IPS DF 6.9 (cell line): ENCODE measurements around the gene SLIT3.

Experiments used
- DNase-seq: peaks from one replicate; pipeline ENCODE4 v3.0.0-alpha.2; 2013; ENCODE audit warnings: low read depth, low spot score
- H3K27ac ChIP-seq: one replicate; pipeline ENCODE4 v1.5.1; 2013; ENCODE audit warnings: low read length, control low read depth
- H3K27me3 ChIP-seq: 2 replicates; pipeline ENCODE4 v1.6.1; 2013; ENCODE audit warnings: mild to moderate bottlenecking, low read length; ENCODE audit not compliant: control insufficient read depth, insufficient read depth
- H3K36me3 ChIP-seq: 2 replicates; pipeline ENCODE4 v1.6.1; 2013; ENCODE audit warnings: low read length; ENCODE audit not compliant: control insufficient read depth, insufficient read depth
- H3K4me1 ChIP-seq: 2 replicates; pipeline ENCODE4 v1.6.1; 2013; ENCODE audit warnings: low read length; ENCODE audit not compliant: control insufficient read depth, insufficient read depth
- H3K4me3 ChIP-seq: 2 replicates; pipeline ENCODE4 v1.5.1; 2013; ENCODE audit warnings: mild to moderate bottlenecking, low read length
- H3K9me3 ChIP-seq: 2 replicates; pipeline ENCODE4 v1.6.1; 2013; ENCODE audit warnings: low read length, inconsistent platforms; ENCODE audit not compliant: control insufficient read depth, insufficient read depth
- WGBS: extraction: QIAGEN DNeasy Blood & Tissue Kit; methylation state at CpG from one replicate; pipeline ENCODE4 v1.1.7; 2013; ENCODE audit warnings: mixed read lengths, missing lambda C conversion rate; ENCODE audit not compliant: insufficient read length, insufficient coverage; 5-methylcytosine and 5-hydroxymethylcytosine counted together

Gene SLIT3

DNA sequence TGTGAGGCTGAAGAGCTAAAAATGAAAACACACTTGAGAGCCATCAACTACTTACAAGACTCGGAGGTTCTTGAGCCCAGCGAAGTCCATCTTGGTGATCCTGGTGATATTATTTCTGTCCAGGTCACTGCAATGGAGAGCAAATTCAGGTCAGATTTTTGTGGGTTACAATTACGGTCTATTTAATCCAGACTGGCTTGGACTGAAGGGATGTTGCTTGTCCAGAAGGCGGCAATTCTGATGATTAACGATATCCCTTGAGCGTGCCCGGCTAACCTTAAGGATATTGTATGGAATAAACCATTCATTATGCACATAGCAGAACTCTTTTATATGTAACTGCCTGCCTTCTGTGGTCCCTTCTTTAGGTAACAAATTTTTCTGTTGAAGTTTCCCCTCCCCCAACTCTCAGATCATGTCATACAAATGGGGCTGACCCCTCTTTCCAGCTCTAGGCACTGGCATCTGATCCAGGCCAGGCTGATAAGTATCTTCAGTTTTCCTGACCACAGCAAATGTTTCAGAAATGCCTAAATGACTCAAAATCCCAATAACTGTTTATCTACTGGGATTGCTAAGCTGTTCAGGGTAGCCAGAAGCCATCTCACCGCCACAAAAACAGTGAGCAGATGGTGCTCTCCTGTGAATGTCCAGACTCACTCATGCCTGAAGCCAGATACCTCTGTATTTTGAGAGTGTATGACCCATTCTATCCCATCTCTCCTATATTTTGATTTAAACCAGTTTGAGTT, 49.4 kb downstream of the SLIT3 start:
- DNase-seq: no peak
- Histone ChIP-seq H3K36me3 (no peaks in the 10 kb centered on the region), H3K27ac (no peak overlapping the region), H3K27me3 (no peaks in the 10 kb centered on the region), H3K9me3 (no peaks in the 10 kb centered on the region), H3K4me1 (no peaks in the 10 kb centered on the region), H3K4me3 (no peak overlapping the region)
- WGBS: no CpG with 5 or more reads among the region's 8 CpGs

DNA sequence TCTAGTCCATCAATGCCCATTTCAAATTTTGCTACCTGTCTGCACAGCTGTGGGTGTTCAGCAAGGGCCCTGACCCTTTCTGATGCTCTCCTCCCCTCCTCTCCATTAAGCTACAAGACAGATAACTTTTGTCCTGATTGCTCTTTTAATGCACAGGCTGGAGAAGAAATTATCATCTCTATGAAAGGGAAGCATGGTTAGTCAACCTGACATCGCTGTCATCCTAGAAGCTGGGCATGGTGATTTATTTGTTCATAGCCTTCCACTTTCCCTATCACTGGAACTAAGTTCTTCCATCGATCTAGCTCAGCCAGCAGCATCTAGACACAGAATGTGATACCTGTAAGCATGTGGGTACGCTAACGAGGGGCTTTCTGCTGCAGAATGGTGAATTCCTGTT, 50.1 kb downstream of the SLIT3 start:
- no CpG with 5 or more reads among the region's 4 CpGs for WGBS
- no peaks in the 10 kb centered on the region for H3K27me3 ChIP-seq
- H3K27ac ChIP-seq: no peak overlapping the region
- H3K36me3 ChIP-seq: no peaks in the 10 kb centered on the region
- DNase-seq: no peak
- no peaks in the 10 kb centered on the region for H3K4me1 ChIP-seq
- H3K4me3 ChIP-seq: no peak overlapping the region
- no peaks in the 10 kb centered on the region for H3K9me3 ChIP-seq

DNA sequence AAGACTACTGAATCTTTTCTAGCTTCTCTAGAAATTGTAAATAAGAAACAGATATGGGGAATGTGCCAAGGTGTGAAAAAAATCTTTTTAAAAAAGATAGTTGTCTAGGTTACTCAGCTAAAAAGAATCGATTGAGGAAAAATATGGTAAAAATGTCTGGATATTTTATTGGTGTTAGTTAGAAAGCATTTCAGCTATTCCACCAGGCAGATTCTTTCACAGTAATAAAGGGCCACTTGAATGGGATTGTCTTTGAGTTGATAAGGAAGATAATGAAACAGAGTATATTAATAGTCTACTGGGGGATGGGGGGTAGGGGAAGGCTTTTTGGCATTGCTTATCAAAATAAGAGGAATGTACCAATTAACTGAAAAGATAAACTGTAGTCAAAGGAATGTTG, 51.9 kb downstream of the SLIT3 start:
- 100% methylated on average over 1 of the region's 1 CpG for WGBS
- Histone ChIP-seq H3K27me3 (no peaks in the 10 kb centered on the region), H3K27ac (no peak overlapping the region), H3K36me3 (no peaks in the 10 kb centered on the region), H3K4me3 (no peak overlapping the region), H3K4me1 (0 out of 2 replicates have a peak, but pooled peaks cover 1% of the 10 kb centered on the region), H3K9me3 (no peaks in the 10 kb centered on the region)
- DNase-seq: no peak

- Histone ChIP-seq H3K27ac (no peak overlapping the region), H3K4me1 (0 out of 2 replicates have a peak, but pooled peaks cover 1% of the 10 kb centered on the region), H3K36me3 (no peaks in the 10 kb centered on the region), H3K9me3 (no peaks in the 10 kb centered on the region), H3K27me3 (no peaks in the 10 kb centered on the region), H3K4me3 (no peak overlapping the region)
- no CpG with 5 or more reads among the region's 3 CpGs for WGBS
- DNase-seq: no peak
Observed at GRCh38 chr5:169248550-169248949, 52.4 kb downstream of the SLIT3 start.

GRCh38 chr5:169244812-169245211, 56.1 kb downstream of the SLIT3 start:
- Histone ChIP-seq H3K4me1 (0 out of 2 replicates have a peak, but pooled peaks cover 1% of the 10 kb centered on the region), H3K27me3 (no peaks in the 10 kb centered on the region), H3K9me3 (no peaks in the 10 kb centered on the region), H3K36me3 (no peaks in the 10 kb centered on the region), H3K27ac (no peak overlapping the region), H3K4me3 (no peak overlapping the region)
- no CpG with 5 or more reads among the region's 3 CpGs for WGBS
- DNase-seq: no peak

DNA sequence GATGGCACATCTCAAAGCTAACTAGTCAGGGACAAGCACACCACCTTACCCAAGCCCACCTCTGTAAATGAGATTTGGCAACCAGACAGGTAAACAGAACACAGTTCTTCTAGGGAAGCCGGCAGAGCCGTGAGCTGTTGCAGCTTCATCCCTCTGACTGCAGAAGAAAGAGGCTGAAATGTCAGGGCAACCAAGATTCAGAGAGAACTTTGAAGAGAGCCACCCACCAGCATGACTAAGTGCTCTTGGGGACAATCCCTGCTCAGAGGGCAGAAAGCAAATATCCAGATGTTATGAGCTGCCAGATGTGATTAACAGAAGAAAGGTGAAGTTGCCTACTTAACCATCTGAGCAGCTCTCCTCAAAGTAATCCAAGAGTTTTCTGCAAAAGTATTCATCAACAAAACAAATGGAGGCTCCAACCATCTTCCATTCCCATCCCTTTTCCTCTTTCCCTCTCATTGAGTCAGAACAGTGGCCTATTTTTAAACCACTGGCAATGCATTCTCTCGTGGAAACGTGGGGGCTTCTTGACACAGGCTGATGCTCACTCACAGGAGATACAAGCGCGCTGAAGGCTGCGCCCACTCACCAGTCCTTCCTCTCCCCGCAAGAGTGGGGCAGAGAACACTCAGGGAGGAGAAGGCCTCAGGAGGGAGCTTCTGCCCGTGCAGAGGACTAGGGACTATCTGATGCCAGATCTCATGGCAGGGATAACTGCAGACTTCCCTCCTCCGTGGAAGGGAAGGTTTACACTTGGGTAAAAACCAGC, 57.1 kb downstream of the SLIT3 start:
- no CpG with 5 or more reads among the region's 10 CpGs for WGBS
- Histone ChIP-seq H3K27ac (no peak overlapping the region), H3K4me1 (0 out of 2 replicates have a peak, but pooled peaks cover 1% of the 10 kb centered on the region), H3K27me3 (no peaks in the 10 kb centered on the region), H3K9me3 (no peaks in the 10 kb centered on the region), H3K4me3 (no peak overlapping the region), H3K36me3 (no peaks in the 10 kb centered on the region)
- DNase-seq: no peak

DNA sequence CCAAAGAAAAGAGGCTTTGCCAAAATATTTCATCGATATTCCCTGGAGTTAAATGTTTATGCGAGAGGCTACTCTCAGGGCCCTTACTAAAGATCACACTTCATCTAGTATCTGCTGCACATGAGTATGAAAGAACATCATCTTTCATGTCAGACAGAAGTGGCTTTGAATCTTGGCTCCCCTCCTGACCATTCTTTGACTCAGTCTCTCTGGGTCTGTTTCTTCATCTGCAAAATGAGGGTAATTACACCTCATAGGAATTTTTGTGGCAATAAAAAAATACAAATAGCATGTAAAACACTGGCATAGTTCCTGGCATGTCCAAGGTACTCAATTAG, 58.1 kb downstream of the SLIT3 start:
- no CpG with 5 or more reads among the region's 2 CpGs for WGBS
- no peaks in the 10 kb centered on the region for H3K27me3 ChIP-seq
- 0 out of 2 replicates have a peak, but pooled peaks cover 1% of the 10 kb centered on the region for H3K4me1 ChIP-seq
- H3K36me3 ChIP-seq: no peaks in the 10 kb centered on the region
- no peak for DNase-seq
- H3K9me3 ChIP-seq: no peaks in the 10 kb centered on the region
- no peak overlapping the region for H3K27ac ChIP-seq
- H3K4me3 ChIP-seq: no peak overlapping the region

- Histone ChIP-seq H3K4me3 (no peak overlapping the region), H3K27me3 (no peaks in the 10 kb centered on the region), H3K4me1 (0 out of 2 replicates have a peak, but pooled peaks cover 1% of the 10 kb centered on the region), H3K36me3 (no peaks in the 10 kb centered on the region), H3K9me3 (no peaks in the 10 kb centered on the region), H3K27ac (no peak overlapping the region)
- no CpG with 5 or more reads among the region's 4 CpGs for WGBS
- DNase-seq: no peak
Observed at GRCh38 chr5:169242175-169242848, 58.6 kb downstream of the SLIT3 start.

GRCh38 chr5:169229342-169229892, 71.5 kb downstream of the SLIT3 start:
- no peaks in the 10 kb centered on the region; the same call in 1 of the 2 replicates for H3K27me3 ChIP-seq
- WGBS: no CpG with 5 or more reads among the region's 6 CpGs

GRCh38 chr5:169226895-169227294, 74.0 kb downstream of the SLIT3 start:
- DNase-seq: no peak
- WGBS: no CpG with 5 or more reads among the region's 3 CpGs
- Histone ChIP-seq H3K4me3 (no peak overlapping the region), H3K9me3 (no peaks in the 10 kb centered on the region), H3K27ac (no peak overlapping the region), H3K4me1 (no peaks in the 10 kb centered on the region), H3K27me3 (peaks cover 2% of the 10 kb centered on the region; the same call in 1 of the 2 replicates), H3K36me3 (no peaks in the 10 kb centered on the region)

More at GRCh38 chr5:169229342-169229892, 71.5 kb downstream of the SLIT3 start:
- no peaks in the 10 kb centered on the region for H3K36me3 ChIP-seq
- H3K9me3 ChIP-seq: no peaks in the 10 kb centered on the region
- H3K4me1 ChIP-seq: no peaks in the 10 kb centered on the region
- no peak for DNase-seq
- H3K4me3 ChIP-seq: no peak overlapping the region
- H3K27ac ChIP-seq: no peak overlapping the region
